ENCODE results near the gene UBR3. TPM values are rescaled to one million over a fixed set of nuclear protein-coding genes. Genes with fewer than 3 reads are reported as not detected.

The UBR3 gene
- polyA plus RNA-seq, 1 donor from 2014 or later: 75.2 TPM

- no peaks in the 10 kb centered on the region for H3F3A ChIP-seq (ENCODE audit: insufficient read depth, low read length, poor library complexity, severe bottlenecking)
- H4K20me1 ChIP-seq (ENCODE audit: insufficient read depth): no peaks in the 10 kb centered on the region
- peaks cover 5% of the 10 kb centered on the region for H3K9me3 ChIP-seq (ENCODE audit: low read length)
- H3K79me2 ChIP-seq (replicated peaks; ENCODE audit: insufficient read depth, low read length): no peaks in the 10 kb centered on the region
- no peak for TF ChIP-seq REST (IDR thresholded peaks at IDR 0.05; ENCODE audit: borderline replicate concordance)
- no peak for TF ChIP-seq POLR2AphosphoS5 (IDR thresholded peaks at IDR 0.05)
- no peak for TF ChIP-seq TAF1 (IDR thresholded peaks at IDR 0.05; ENCODE audit: low read depth)
- no peak for TF ChIP-seq EP300 (conservative IDR thresholded peaks at IDR 0.05; ENCODE audit: poor library complexity, severe bottlenecking)
- TF ChIP-seq, protein P1, sequence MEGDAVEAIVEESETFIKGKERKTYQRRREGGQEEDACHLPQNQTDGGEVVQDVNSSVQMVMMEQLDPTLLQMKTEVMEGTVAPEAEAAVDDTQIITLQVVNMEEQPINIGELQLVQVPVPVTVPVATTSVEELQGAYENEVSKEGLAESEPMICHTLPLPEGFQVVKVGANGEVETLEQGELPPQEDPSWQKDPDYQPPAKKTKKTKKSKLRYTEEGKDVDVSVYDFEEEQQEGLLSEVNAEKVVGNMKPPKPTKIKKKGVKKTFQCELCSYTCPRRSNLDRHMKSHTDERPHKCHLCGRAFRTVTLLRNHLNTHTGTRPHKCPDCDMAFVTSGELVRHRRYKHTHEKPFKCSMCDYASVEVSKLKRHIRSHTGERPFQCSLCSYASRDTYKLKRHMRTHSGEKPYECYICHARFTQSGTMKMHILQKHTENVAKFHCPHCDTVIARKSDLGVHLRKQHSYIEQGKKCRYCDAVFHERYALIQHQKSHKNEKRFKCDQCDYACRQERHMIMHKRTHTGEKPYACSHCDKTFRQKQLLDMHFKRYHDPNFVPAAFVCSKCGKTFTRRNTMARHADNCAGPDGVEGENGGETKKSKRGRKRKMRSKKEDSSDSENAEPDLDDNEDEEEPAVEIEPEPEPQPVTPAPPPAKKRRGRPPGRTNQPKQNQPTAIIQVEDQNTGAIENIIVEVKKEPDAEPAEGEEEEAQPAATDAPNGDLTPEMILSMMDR (IDR thresholded peaks at IDR 0.05; ENCODE audit: poor library complexity, severe bottlenecking): no peak
- no peak for TF ChIP-seq RAD21 (conservative IDR thresholded peaks at IDR 0.05)
- TF ChIP-seq SMC3 (conservative IDR thresholded peaks at IDR 0.05; ENCODE audit: poor library complexity): no peak
- no peak for TF ChIP-seq EZH2 (IDR thresholded peaks at IDR 0.05; ENCODE audit: borderline replicate concordance, insufficient read depth, low read length, poor library complexity, severe bottlenecking)
- TF ChIP-seq MXI1 (conservative IDR thresholded peaks at IDR 0.05; ENCODE audit: poor library complexity, severe bottlenecking): no peak
- no peak overlapping the region for H3K9ac ChIP-seq (ENCODE audit: low read length)
- H3K27ac ChIP-seq (ENCODE audit: low read length): no peak overlapping the region
- no peak overlapping the region for H2AFZ ChIP-seq (ENCODE audit: low read depth, low read length)
- H3K4me3 ChIP-seq (ENCODE audit: low read length): no peak overlapping the region
- no peak overlapping the region for H3K4me2 ChIP-seq (ENCODE audit: low read length)
- no peaks in the 10 kb centered on the region for H3K9me2 ChIP-seq (ENCODE audit: insufficient read depth, low read length)
- peaks cover 6% of the 10 kb centered on the region for H3K36me3 ChIP-seq (ENCODE audit: insufficient read depth, low read length)
- H3K27me3 ChIP-seq (ENCODE audit: insufficient read depth, low read depth, low read length): no peaks in the 10 kb centered on the region
These were observed 151.3 kb downstream of the UBR3 start for GRCh38 chr2:169978402-169979017.

GRCh38 chr2:169979025-169979424, 151.8 kb downstream of the UBR3 start:
- TF ChIP-seq EP300 (conservative IDR thresholded peaks at IDR 0.05; ENCODE audit: poor library complexity, severe bottlenecking) (no peak), POLR2AphosphoS5 (IDR thresholded peaks at IDR 0.05) (no peak), SMC3 (conservative IDR thresholded peaks at IDR 0.05; ENCODE audit: poor library complexity) (no peak), MXI1 (conservative IDR thresholded peaks at IDR 0.05; ENCODE audit: poor library complexity, severe bottlenecking) (no peak), EZH2 (IDR thresholded peaks at IDR 0.05; ENCODE audit: borderline replicate concordance, insufficient read depth, low read length, poor library complexity, severe bottlenecking) (no peak), TAF1 (IDR thresholded peaks at IDR 0.05; ENCODE audit: low read depth) (no peak), RAD21 (conservative IDR thresholded peaks at IDR 0.05) (no peak), REST (IDR thresholded peaks at IDR 0.05; ENCODE audit: borderline replicate concordance) (no peak)
- TF ChIP-seq, protein P1 (IDR thresholded peaks at IDR 0.05; ENCODE audit: poor library complexity, severe bottlenecking): no peak
- Histone ChIP-seq H3K9me2 (ENCODE audit: insufficient read depth, low read length) (no peaks in the 10 kb centered on the region), H3K9ac (ENCODE audit: low read length) (no peak overlapping the region), H3K27ac (ENCODE audit: low read length) (no peak overlapping the region), H3K4me2 (ENCODE audit: low read length) (no peak overlapping the region), H2AFZ (ENCODE audit: low read depth, low read length) (no peak overlapping the region), H3K36me3 (ENCODE audit: insufficient read depth, low read length) (peaks cover under 1% of the 10 kb centered on the region), H3F3A (ENCODE audit: insufficient read depth, low read length, poor library complexity, severe bottlenecking) (no peaks in the 10 kb centered on the region), H3K9me3 (ENCODE audit: low read length) (peaks cover 5% of the 10 kb centered on the region), H3K27me3 (ENCODE audit: insufficient read depth, low read depth, low read length) (no peaks in the 10 kb centered on the region), H3K79me2 (replicated peaks; ENCODE audit: insufficient read depth, low read length) (no peaks in the 10 kb centered on the region), H3K4me3 (ENCODE audit: low read length) (no peak overlapping the region), H4K20me1 (ENCODE audit: insufficient read depth) (no peaks in the 10 kb centered on the region)
